NCI-H2107 treated with DMSO at 0.1 percent for 48 hours (cell line): ENCODE data around the gene SORL1.
A peak's percentile ranks its signal among the peaks of the same experiment; 100 is the strongest.

Source experiments
- DNase-seq: peaks from one replicate; lab custom pipeline; 2025; ENCODE audit not compliant: unreplicated experiment; lab: John Stamatoyannopoulos, UW

The SORL1 gene

GRCh38 chr11:121534131-121535093 lies 82.3 kb downstream of the SORL1 start:
- DNase-seq: peak; percentile 56

- DNase-seq: no peak
Measured at GRCh38 chr11:121535129-121535796, 83.1 kb downstream of the SORL1 start.

- DNase-seq: peak; percentile 22
Measured at GRCh38 chr11:121536126-121536525, 84.0 kb downstream of the SORL1 start.

GRCh38 chr11:121538054-121538453 lies 85.9 kb downstream of the SORL1 start:
- no peak for DNase-seq

GRCh38 chr11:121539000-121539399 lies 86.9 kb downstream of the SORL1 start:
- no peak for DNase-seq

GRCh38 chr11:121540627-121541026 lies 88.5 kb downstream of the SORL1 start:
- DNase-seq: no peak

- no peak for DNase-seq
Measured at GRCh38 chr11:121543836-121544380, 91.8 kb downstream of the SORL1 start.

- no peak for DNase-seq
Measured at GRCh38 chr11:121544956-121545355, 92.8 kb downstream of the SORL1 start.

GRCh38 chr11:121547574-121547973 lies 95.5 kb downstream of the SORL1 start:
- DNase-seq: no peak

- no peak for DNase-seq
Measured at GRCh38 chr11:121550247-121551030, 98.3 kb downstream of the SORL1 start.

GRCh38 chr11:121551463-121551862 lies 99.3 kb downstream of the SORL1 start:
- DNase-seq: no peak

- no peak for DNase-seq
Measured at GRCh38 chr11:121552154-121552553, 100.0 kb downstream of the SORL1 start.

GRCh38 chr11:121552644-121553043 lies 100.5 kb downstream of the SORL1 start:
- DNase-seq: no peak

- DNase-seq: no peak
Measured at GRCh38 chr11:121553389-121553788, 101.3 kb downstream of the SORL1 start.

- peak; percentile 54 for DNase-seq
Measured at GRCh38 chr11:121553806-121554205, 101.7 kb downstream of the SORL1 start.

GRCh38 chr11:121554552-121554951 lies 102.4 kb downstream of the SORL1 start:
- DNase-seq: peak; percentile 70

GRCh38 chr11:121555121-121555520 lies 103.0 kb downstream of the SORL1 start:
- DNase-seq: peak; percentile 42

- no peak for DNase-seq
Measured at GRCh38 chr11:121556937-121557336, 104.8 kb downstream of the SORL1 start.

GRCh38 chr11:121557348-121557747 lies 105.2 kb downstream of the SORL1 start:
- DNase-seq: no peak

GRCh38 chr11:121559606-121560200 lies 107.6 kb downstream of the SORL1 start:
- DNase-seq: no peak

- no peak for DNase-seq
Measured at GRCh38 chr11:121560236-121560635, 108.1 kb downstream of the SORL1 start.
